NCI-H1105 (cell line): Measurements from ENCODE around the gene AKIRIN2.
"Not testable (repeated sequence)": the region's sequence is repeated elsewhere in the genome, so short reads cannot be mapped to it uniquely, and the experiment has no call there.

Experiments
- DNase-seq: peaks from one replicate; lab custom pipeline; 2025; lab: John Stamatoyannopoulos, UW

Gene AKIRIN2

GRCh38 chr6:87687893-87688292 lies 14.1 kb downstream of the AKIRIN2 start:
- DNase-seq = not testable (repeated sequence)

GRCh38 chr6:87687296-87687695 lies 14.7 kb downstream of the AKIRIN2 start:
- DNase-seq = no peak

- not testable (repeated sequence) for DNase-seq
These were observed 15.3 kb downstream of the AKIRIN2 start for GRCh38 chr6:87686636-87687205.

GRCh38 chr6:87684895-87685654 lies 17.0 kb downstream of the AKIRIN2 start:
- no peak for DNase-seq

- DNase-seq = no peak
These were observed 18.1 kb downstream of the AKIRIN2 start for GRCh38 chr6:87683890-87684289.

- DNase-seq = no peak
These were observed 19.7 kb downstream of the AKIRIN2 start for GRCh38 chr6:87682310-87682709.

GRCh38 chr6:87675004-87675681 lies 26.9 kb downstream of the AKIRIN2 start:
- no peak for DNase-seq

GRCh38 chr6:87674290-87674689 lies 27.7 kb downstream of the AKIRIN2 start:
- DNase-seq = no peak

GRCh38 chr6:87673237-87673636 lies 28.8 kb downstream of the AKIRIN2 start:
- DNase-seq = no peak

GRCh38 chr6:87672641-87673040 lies 29.4 kb downstream of the AKIRIN2 start:
- no peak for DNase-seq

- DNase-seq = no peak
These were observed 30.4 kb downstream of the AKIRIN2 start for GRCh38 chr6:87671555-87672029.

- DNase-seq = no peak
These were observed 31.3 kb downstream of the AKIRIN2 start for GRCh38 chr6:87670707-87671106.

GRCh38 chr6:87669051-87669450 lies 33.0 kb downstream of the AKIRIN2 start:
- DNase-seq = no peak

- no peak for DNase-seq
These were observed 34.0 kb downstream of the AKIRIN2 start for GRCh38 chr6:87668013-87668412.

GRCh38 chr6:87667032-87667431 lies 35.0 kb downstream of the AKIRIN2 start:
- no peak for DNase-seq

- no peak for DNase-seq
These were observed 37.0 kb downstream of the AKIRIN2 start for GRCh38 chr6:87664921-87665485.

- no peak for DNase-seq
These were observed 38.6 kb downstream of the AKIRIN2 start for GRCh38 chr6:87663434-87663833.

- DNase-seq = no peak
These were observed 40.5 kb downstream of the AKIRIN2 start for GRCh38 chr6:87661503-87661902.

- no peak for DNase-seq
These were observed 41.0 kb downstream of the AKIRIN2 start for GRCh38 chr6:87661016-87661415.

- no peak for DNase-seq
These were observed 41.7 kb downstream of the AKIRIN2 start for GRCh38 chr6:87660226-87660911.

- no peak for DNase-seq
These were observed 43.5 kb downstream of the AKIRIN2 start for GRCh38 chr6:87658516-87658915.

GRCh38 chr6:87656857-87657256 lies 45.2 kb downstream of the AKIRIN2 start:
- DNase-seq = no peak
